Stimulated activated CD8-positive, alpha-beta memory T cell treated with anti-CD3 and anti-CD28 coated beads, Interleukin-4, amount 100 ng/mL, for 4 hours (primary cell): ENCODE measurements around the gene IRF5.

Experiments
- DNase-seq, 2 donors: peaks; one replicate each; pipeline ENCODE4 v3.0.0-alpha.2; 2020; ENCODE audit warnings: low read depth in 2 of 2, low spot score in 1 of 2

The IRF5 gene, protein sequence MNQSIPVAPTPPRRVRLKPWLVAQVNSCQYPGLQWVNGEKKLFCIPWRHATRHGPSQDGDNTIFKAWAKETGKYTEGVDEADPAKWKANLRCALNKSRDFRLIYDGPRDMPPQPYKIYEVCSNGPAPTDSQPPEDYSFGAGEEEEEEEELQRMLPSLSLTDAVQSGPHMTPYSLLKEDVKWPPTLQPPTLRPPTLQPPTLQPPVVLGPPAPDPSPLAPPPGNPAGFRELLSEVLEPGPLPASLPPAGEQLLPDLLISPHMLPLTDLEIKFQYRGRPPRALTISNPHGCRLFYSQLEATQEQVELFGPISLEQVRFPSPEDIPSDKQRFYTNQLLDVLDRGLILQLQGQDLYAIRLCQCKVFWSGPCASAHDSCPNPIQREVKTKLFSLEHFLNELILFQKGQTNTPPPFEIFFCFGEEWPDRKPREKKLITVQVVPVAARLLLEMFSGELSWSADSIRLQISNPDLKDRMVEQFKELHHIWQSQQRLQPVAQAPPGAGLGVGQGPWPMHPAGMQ

GRCh38 chr7:128937647-128938543, at the start of gene IRF5:
IRF5 (plus strand) TSS chr7:128937927; CDS start chr7:128942082, 4,155 bp downstream.
- no peak for DNase-seq

DNA sequence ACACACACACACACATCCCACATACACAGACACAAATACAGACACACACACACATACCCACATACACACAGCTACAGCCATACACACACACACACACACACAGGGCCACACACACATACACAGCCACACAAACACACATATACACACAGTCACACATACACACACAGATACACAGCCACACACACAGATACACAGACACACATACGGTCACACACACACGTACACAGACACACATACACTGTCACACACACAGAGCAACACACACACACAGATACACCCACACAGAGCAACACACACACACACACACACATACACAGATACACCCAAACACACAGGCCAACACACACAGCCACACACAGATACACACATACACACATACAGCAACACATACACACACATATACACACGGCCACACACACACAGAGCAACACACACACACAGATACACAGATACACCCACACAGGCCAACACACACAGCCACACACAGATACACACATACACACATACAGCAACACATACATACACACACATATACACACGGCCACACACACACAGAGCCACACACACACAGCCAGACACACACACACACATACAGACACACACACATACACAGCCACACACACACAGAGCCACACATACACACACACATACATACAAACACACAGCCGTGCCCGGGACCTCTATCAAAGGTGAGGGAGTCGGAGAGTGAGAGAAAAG, 49.5 kb upstream of the IRF5 start:
- DNase-seq = no peak

DNA sequence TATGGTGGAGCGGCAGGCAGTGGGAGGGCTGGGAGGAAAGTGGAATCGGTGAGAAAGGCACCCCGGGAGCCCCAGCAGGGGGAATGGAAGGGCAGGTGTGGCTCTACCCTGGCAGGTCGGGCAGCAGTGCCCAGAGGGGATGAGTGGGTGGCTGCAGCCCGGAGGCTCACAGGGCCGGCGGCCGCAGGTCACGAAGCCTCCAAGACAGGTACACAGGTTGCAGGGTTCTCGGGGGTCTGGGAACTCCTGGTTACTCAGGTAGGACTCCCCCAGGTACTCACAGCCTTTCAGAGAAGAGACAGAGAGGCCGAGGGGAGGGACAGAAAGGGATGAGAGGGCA, 49.0 kb upstream of the IRF5 start:
- DNase-seq = no peak

GRCh38 chr7:128889121-128889520, 48.6 kb upstream of the IRF5 start:
- DNase-seq = no peak

- no peak for DNase-seq
These were observed 47.2 kb upstream of the IRF5 start for GRCh38 chr7:128890306-128891109.

DNA sequence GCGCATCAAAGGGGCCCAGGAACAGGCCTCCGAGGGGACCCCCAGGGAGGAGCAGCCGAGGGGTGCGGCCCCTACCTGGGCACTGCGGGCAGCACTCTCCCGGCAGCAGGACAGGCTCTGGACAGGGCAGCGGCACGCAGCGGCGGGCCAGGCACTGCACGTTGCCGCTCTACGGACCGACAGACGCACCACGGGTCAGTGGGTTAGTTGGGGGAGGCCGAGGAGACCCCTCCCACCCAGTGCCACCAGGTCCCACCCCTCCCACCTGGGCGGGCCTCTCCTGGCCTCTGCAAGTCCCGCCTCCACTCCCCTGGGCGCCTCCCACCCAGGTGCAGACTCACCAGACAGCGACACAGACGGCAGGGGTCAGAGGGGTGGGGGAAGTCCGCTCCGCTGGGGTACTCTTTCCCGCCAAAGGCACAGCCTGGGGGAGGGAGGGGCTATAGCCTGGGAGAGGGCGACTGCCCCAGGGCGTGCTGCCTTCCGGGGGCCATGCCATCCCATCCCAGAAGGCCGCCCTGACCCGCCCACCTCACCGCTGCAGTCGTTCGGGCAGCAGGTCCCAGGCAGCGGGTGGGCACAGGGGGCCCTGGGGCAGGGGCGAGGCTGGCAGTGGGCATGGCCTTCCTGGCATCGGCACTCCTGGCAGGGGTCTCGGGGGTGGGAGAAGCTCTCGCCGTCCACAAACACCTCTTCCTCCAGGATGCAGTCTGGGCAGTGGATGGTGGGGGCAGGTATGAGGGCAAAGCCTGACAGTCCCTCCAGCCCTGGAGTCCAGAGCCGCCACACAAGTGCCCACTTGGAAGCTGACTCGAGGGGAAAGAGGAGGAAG, 46.4 kb upstream of the IRF5 start:
- no peak for DNase-seq

- DNase-seq = no peak
These were observed 45.8 kb upstream of the IRF5 start for GRCh38 chr7:128891942-128892269.

GRCh38 chr7:128892521-128893250, 45.0 kb upstream of the IRF5 start:
- no peak for DNase-seq

DNA sequence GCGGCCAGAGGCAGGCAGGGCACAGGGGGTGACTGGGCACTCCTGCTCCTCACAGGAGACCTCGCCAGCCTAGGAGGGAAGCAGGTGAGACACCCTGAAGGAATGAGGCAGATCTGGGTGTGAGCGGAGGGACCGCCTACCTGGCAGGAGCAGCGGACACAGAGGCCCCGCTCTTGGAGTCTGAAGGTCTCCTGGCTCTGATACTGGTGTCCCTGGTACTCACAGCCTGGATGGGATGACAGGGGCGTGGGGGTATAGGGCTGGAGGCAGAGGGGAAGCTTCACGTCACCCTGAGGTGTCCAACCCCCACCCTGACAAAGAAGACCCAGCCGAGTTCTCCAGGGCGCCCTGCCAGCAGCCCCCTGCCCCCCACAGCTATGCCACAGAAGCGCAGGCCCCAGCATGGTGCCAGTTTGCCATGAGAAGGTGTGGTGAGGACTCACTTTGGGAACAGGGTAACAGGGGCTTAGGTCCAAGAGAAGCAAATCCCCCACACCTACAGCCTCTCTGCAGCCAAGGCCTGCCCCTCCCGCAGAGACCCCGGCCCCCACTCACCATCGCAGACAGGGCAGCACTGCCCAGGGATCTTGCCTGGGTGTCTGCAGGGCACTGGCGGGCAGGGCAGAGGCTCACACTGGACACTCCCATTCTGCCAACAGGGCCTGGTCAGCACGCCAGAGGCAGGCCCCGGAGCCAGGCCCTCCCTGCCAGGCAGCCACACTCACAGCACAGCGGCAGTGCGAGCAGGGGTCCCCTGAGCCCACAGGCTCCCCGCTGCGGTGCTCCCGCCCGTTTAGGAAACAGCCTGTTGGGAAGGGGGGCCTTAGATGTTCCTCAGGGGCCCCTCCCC, 44.3 kb upstream of the IRF5 start:
- no peak for DNase-seq

DNA sequence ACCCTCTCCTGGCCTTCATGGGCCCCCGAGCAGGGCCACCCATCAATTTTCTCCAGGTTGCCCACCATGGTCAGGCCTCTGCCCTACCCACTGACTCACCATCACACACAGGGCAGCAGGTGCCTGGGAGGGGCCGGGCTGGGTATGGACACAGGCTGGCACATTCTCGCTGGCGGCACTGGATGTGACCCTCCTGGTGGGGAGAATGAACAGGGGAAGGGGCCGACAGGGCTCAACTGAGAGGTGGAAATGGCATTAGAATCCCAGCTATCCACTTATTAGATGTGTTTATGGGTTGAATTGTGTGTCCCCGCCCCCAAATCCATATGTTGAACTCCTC, 43.7 kb upstream of the IRF5 start:
- no peak for DNase-seq

GRCh38 chr7:128895320-128895719, 42.4 kb upstream of the IRF5 start:
- DNase-seq = no peak

- DNase-seq = no peak
These were observed 38.3 kb upstream of the IRF5 start for GRCh38 chr7:128899392-128899791.

DNA sequence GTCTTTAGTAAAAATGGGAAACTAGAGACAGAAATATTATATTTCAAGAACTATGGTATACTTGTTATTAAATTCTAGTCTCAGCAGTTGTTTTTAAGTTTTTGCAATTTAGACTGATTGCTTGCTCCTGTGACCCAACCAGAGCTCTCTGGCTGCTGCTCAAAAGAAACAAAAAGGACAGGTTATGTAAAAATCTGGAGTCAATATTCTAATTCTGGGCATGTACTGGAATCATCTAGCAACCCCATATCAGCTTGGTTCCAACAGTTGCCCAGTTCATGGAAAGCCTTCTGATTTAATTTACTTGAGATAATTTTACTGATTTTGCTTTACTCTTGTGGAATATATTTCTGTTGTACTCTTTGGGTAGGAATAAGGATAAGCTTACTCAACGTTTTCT, 37.5 kb upstream of the IRF5 start:
- DNase-seq = no peak

DNA sequence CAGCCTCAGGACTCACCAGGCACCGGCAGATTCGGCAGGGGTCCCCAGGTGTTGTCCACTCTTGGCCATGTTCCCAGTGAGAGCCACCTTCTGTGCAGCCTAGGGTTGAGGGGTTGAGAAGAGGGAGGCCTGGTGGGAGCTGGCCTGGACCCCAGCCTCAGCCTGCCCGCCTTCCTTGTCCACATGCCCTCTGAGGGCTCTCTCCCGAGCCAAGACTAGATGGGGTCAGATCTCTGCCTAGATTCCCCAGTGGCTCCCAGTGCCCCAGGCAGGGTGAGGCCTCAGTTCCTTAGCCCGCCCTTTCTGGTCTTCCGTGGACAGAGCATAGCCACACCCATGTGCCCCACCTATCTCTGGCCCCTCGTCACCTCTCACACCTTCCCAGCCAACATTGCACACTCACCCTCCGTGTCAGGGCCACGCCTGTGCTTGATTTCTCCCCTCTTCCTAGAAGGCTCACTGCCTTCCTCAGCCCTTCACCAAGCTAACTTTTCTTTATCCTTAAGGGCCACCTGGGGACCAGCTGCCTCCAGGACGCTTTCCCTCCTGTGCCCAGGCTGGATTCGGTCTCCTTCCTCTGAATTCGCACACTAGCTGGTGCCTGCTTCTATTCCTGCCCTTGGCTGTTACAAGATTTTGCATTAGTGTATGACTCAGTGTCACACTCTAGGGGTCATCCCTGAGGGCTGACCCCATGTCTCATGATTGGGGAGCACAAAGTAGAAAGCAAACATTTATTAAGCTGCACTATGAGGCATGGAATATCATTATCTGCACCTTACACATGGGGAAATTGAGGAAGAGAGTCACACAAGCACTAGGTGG, 34.8 kb upstream of the IRF5 start:
- DNase-seq = no peak

- DNase-seq = no peak
These were observed 33.9 kb upstream of the IRF5 start for GRCh38 chr7:128903621-128904361.

GRCh38 chr7:128904381-128905197, 33.1 kb upstream of the IRF5 start:
- DNase-seq = no peak
